ENCODE measurements around the gene KCNMA1.

Gene KCNMA1

GRCh38 chr10:77406764-77407430, 230.7 kb downstream of the KCNMA1 start:
- H3K23ac ChIP-seq (ENCODE audit: low read length): no peak overlapping the region
- no peak for DNase-seq
- H4K8ac ChIP-seq (ENCODE audit: low read depth, low read length): no peak overlapping the region
- H3K9ac ChIP-seq (ENCODE audit: low read length): no peak overlapping the region
- no peak overlapping the region for H3K4me3 ChIP-seq (ENCODE audit: low read length)
- H3K79me1 ChIP-seq (ENCODE audit: low read length): no peaks in the 10 kb centered on the region
- H2BK15ac ChIP-seq (replicated peaks; ENCODE audit: low read depth): no peak overlapping the region
- no peak overlapping the region for H3K56ac ChIP-seq (ENCODE audit: low read length)
- no peaks in the 10 kb centered on the region for H3K27me3 ChIP-seq (ENCODE audit: insufficient read depth, low read length, poor library complexity)
- no peaks in the 10 kb centered on the region for H3K36me3 ChIP-seq (ENCODE audit: control insufficient read depth, insufficient read depth, low read length)
- no peak overlapping the region for H2AK5ac ChIP-seq (ENCODE audit: low read length)
- no peaks in the 10 kb centered on the region for H3K79me2 ChIP-seq (ENCODE audit: control insufficient read depth, insufficient read depth, low read length)
- no peak overlapping the region for H3K27ac ChIP-seq (ENCODE audit: low read depth, low read length)
- peaks cover 6% of the 10 kb centered on the region for H3K4me1 ChIP-seq (ENCODE audit: control insufficient read depth, low read depth, low read length)
- no peak overlapping the region for H2BK5ac ChIP-seq (ENCODE audit: low read length)
- no peak overlapping the region for H3K4me2 ChIP-seq (ENCODE audit: low read length)
- no peak overlapping the region for H3K18ac ChIP-seq (ENCODE audit: low read length)
- H4K5ac ChIP-seq (ENCODE audit: low read length): no peak overlapping the region
- H3K4ac ChIP-seq (ENCODE audit: low read depth, low read length): no peak overlapping the region
- no CpG with 5 or more reads among the region's 5 CpGs for WGBS (ENCODE audit: extremely low coverage, insufficient coverage, low lambda C conversion rate)
- no peak overlapping the region for H2BK120ac ChIP-seq (ENCODE audit: low read depth, low read length)

GRCh38 chr10:77405771-77406241, 231.8 kb downstream of the KCNMA1 start:
- Histone ChIP-seq H3K79me1 (ENCODE audit: low read length) (no peaks in the 10 kb centered on the region), H2BK15ac (replicated peaks; ENCODE audit: low read depth) (no peak overlapping the region), H3K9ac (ENCODE audit: low read length) (no peak overlapping the region), H2BK120ac (ENCODE audit: low read depth, low read length) (no peak overlapping the region), H4K8ac (ENCODE audit: low read depth, low read length) (no peak overlapping the region), H2AK5ac (ENCODE audit: low read length) (no peak overlapping the region), H3K18ac (ENCODE audit: low read length) (no peak overlapping the region), H3K4me1 (ENCODE audit: control insufficient read depth, low read depth, low read length) (peaks cover 6% of the 10 kb centered on the region), H3K56ac (ENCODE audit: low read length) (peak overlapping the region; percentile 54), H3K4me3 (ENCODE audit: low read length) (no peak overlapping the region), H3K27ac (ENCODE audit: low read depth, low read length) (peak overlapping the region; percentile 43), H3K23ac (ENCODE audit: low read length) (no peak overlapping the region), H2BK5ac (ENCODE audit: low read length) (peak overlapping the region; percentile 17), H3K4me2 (ENCODE audit: low read length) (no peak overlapping the region), H3K79me2 (ENCODE audit: control insufficient read depth, insufficient read depth, low read length) (no peaks in the 10 kb centered on the region), H3K27me3 (ENCODE audit: insufficient read depth, low read length, poor library complexity) (no peaks in the 10 kb centered on the region), H3K4ac (ENCODE audit: low read depth, low read length) (no peak overlapping the region), H4K5ac (ENCODE audit: low read length) (no peak overlapping the region), H3K36me3 (ENCODE audit: control insufficient read depth, insufficient read depth, low read length) (no peaks in the 10 kb centered on the region)
- peak; percentile 96 for DNase-seq
- no CpG with 5 or more reads among the region's 5 CpGs for WGBS (ENCODE audit: extremely low coverage, insufficient coverage, low lambda C conversion rate)

DNA sequence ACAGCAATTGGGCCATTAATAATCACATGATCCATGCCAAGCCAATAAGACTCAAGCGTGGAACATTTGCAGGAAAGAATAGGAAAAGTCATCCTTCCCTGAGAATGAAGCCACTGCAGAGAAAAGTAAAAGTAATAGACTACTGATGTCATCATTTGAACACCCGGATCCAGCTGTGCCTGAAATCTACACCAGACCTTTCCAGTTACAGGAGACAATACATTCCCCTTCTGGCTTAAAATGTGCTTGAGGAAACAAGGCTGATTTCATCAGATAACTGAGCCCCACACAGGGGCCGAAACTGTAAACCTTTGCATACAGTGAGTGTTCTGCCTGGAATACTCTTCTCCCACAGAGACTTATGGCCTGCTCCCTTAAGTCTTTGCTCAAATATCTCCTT, 232.8 kb downstream of the KCNMA1 start:
- Histone ChIP-seq H4K8ac (ENCODE audit: low read depth, low read length) (no peak overlapping the region), H3K4me2 (ENCODE audit: low read length) (no peak overlapping the region), H2BK120ac (ENCODE audit: low read depth, low read length) (no peak overlapping the region), H3K4ac (ENCODE audit: low read depth, low read length) (no peak overlapping the region), H3K27me3 (ENCODE audit: insufficient read depth, low read length, poor library complexity) (no peaks in the 10 kb centered on the region), H3K79me1 (ENCODE audit: low read length) (no peaks in the 10 kb centered on the region), H3K79me2 (ENCODE audit: control insufficient read depth, insufficient read depth, low read length) (no peaks in the 10 kb centered on the region), H3K4me1 (ENCODE audit: control insufficient read depth, low read depth, low read length) (peaks cover 6% of the 10 kb centered on the region), H2BK5ac (ENCODE audit: low read length) (no peak overlapping the region), H3K18ac (ENCODE audit: low read length) (no peak overlapping the region), H2BK15ac (replicated peaks; ENCODE audit: low read depth) (no peak overlapping the region), H4K5ac (ENCODE audit: low read length) (no peak overlapping the region), H2AK5ac (ENCODE audit: low read length) (no peak overlapping the region), H3K23ac (ENCODE audit: low read length) (no peak overlapping the region), H3K56ac (ENCODE audit: low read length) (no peak overlapping the region), H3K4me3 (ENCODE audit: low read length) (no peak overlapping the region), H3K9ac (ENCODE audit: low read length) (no peak overlapping the region), H3K27ac (ENCODE audit: low read depth, low read length) (no peak overlapping the region), H3K36me3 (ENCODE audit: control insufficient read depth, insufficient read depth, low read length) (no peaks in the 10 kb centered on the region)
- WGBS (ENCODE audit: extremely low coverage, insufficient coverage, low lambda C conversion rate): no CpG with 5 or more reads among the region's 3 CpGs
- no peak for DNase-seq

- no peak overlapping the region for H3K18ac ChIP-seq (ENCODE audit: low read length)
- WGBS (ENCODE audit: extremely low coverage, insufficient coverage, low lambda C conversion rate): no CpG with 5 or more reads among the region's 8 CpGs
- no peak overlapping the region for H3K4me2 ChIP-seq (ENCODE audit: low read length)
- no peak overlapping the region for H3K9ac ChIP-seq (ENCODE audit: low read length)
- H2BK120ac ChIP-seq (ENCODE audit: low read depth, low read length): no peak overlapping the region
- H3K23ac ChIP-seq (ENCODE audit: low read length): no peak overlapping the region
- H3K4me3 ChIP-seq (ENCODE audit: low read length): no peak overlapping the region
- H4K8ac ChIP-seq (ENCODE audit: low read depth, low read length): no peak overlapping the region
- H3K79me1 ChIP-seq (ENCODE audit: low read length): no peaks in the 10 kb centered on the region
- H3K27me3 ChIP-seq (ENCODE audit: insufficient read depth, low read length, poor library complexity): no peaks in the 10 kb centered on the region
- H4K5ac ChIP-seq (ENCODE audit: low read length): no peak overlapping the region
- peaks cover 6% of the 10 kb centered on the region for H3K4me1 ChIP-seq (ENCODE audit: control insufficient read depth, low read depth, low read length)
- H3K56ac ChIP-seq (ENCODE audit: low read length): no peak overlapping the region
- no peak overlapping the region for H2AK5ac ChIP-seq (ENCODE audit: low read length)
- no peak overlapping the region for H3K27ac ChIP-seq (ENCODE audit: low read depth, low read length)
- H2BK15ac ChIP-seq (replicated peaks; ENCODE audit: low read depth): no peak overlapping the region
- no peaks in the 10 kb centered on the region for H3K79me2 ChIP-seq (ENCODE audit: control insufficient read depth, insufficient read depth, low read length)
- no peak overlapping the region for H2BK5ac ChIP-seq (ENCODE audit: low read length)
- no peak for DNase-seq
- H3K4ac ChIP-seq (ENCODE audit: low read depth, low read length): no peak overlapping the region
- no peaks in the 10 kb centered on the region for H3K36me3 ChIP-seq (ENCODE audit: control insufficient read depth, insufficient read depth, low read length)
Observed at GRCh38 chr10:77403761-77404160, 233.8 kb downstream of the KCNMA1 start.

GRCh38 chr10:77401683-77402082, 235.9 kb downstream of the KCNMA1 start:
- WGBS (ENCODE audit: extremely low coverage, insufficient coverage, low lambda C conversion rate): no CpG with 5 or more reads among the region's 3 CpGs
- Histone ChIP-seq H3K27ac (ENCODE audit: low read depth, low read length) (no peak overlapping the region), H3K4me3 (ENCODE audit: low read length) (no peak overlapping the region), H3K18ac (ENCODE audit: low read length) (no peak overlapping the region), H2BK15ac (replicated peaks; ENCODE audit: low read depth) (no peak overlapping the region), H2BK120ac (ENCODE audit: low read depth, low read length) (no peak overlapping the region), H3K36me3 (ENCODE audit: control insufficient read depth, insufficient read depth, low read length) (no peaks in the 10 kb centered on the region), H3K79me1 (ENCODE audit: low read length) (no peaks in the 10 kb centered on the region), H3K23ac (ENCODE audit: low read length) (no peak overlapping the region), H2AK5ac (ENCODE audit: low read length) (no peak overlapping the region), H2BK5ac (ENCODE audit: low read length) (no peak overlapping the region), H3K4me2 (ENCODE audit: low read length) (no peak overlapping the region), H3K4ac (ENCODE audit: low read depth, low read length) (no peak overlapping the region), H3K79me2 (ENCODE audit: control insufficient read depth, insufficient read depth, low read length) (no peaks in the 10 kb centered on the region), H3K4me1 (ENCODE audit: control insufficient read depth, low read depth, low read length) (peaks cover 6% of the 10 kb centered on the region), H3K56ac (ENCODE audit: low read length) (no peak overlapping the region), H4K8ac (ENCODE audit: low read depth, low read length) (no peak overlapping the region), H3K9ac (ENCODE audit: low read length) (no peak overlapping the region), H4K5ac (ENCODE audit: low read length) (no peak overlapping the region), H3K27me3 (ENCODE audit: insufficient read depth, low read length, poor library complexity) (no peaks in the 10 kb centered on the region)
- DNase-seq: no peak

- no peak overlapping the region for H3K4me3 ChIP-seq (ENCODE audit: low read length)
- no peaks in the 10 kb centered on the region for H3K36me3 ChIP-seq (ENCODE audit: control insufficient read depth, insufficient read depth, low read length)
- no peaks in the 10 kb centered on the region for H3K79me2 ChIP-seq (ENCODE audit: control insufficient read depth, insufficient read depth, low read length)
- DNase-seq: no peak
- no peak overlapping the region for H2BK5ac ChIP-seq (ENCODE audit: low read length)
- H3K27me3 ChIP-seq (ENCODE audit: insufficient read depth, low read length, poor library complexity): no peaks in the 10 kb centered on the region
- H2BK15ac ChIP-seq (replicated peaks; ENCODE audit: low read depth): no peak overlapping the region
- H3K4me2 ChIP-seq (ENCODE audit: low read length): no peak overlapping the region
- no peak overlapping the region for H2AK5ac ChIP-seq (ENCODE audit: low read length)
- H4K5ac ChIP-seq (ENCODE audit: low read length): no peak overlapping the region
- H4K8ac ChIP-seq (ENCODE audit: low read depth, low read length): no peak overlapping the region
- H3K18ac ChIP-seq (ENCODE audit: low read length): no peak overlapping the region
- no peaks in the 10 kb centered on the region for H3K79me1 ChIP-seq (ENCODE audit: low read length)
- H3K9ac ChIP-seq (ENCODE audit: low read length): no peak overlapping the region
- no peaks in the 10 kb centered on the region for H3K4me1 ChIP-seq (ENCODE audit: control insufficient read depth, low read depth, low read length)
- H3K27ac ChIP-seq (ENCODE audit: low read depth, low read length): no peak overlapping the region
- no peak overlapping the region for H3K4ac ChIP-seq (ENCODE audit: low read depth, low read length)
- no peak overlapping the region for H3K56ac ChIP-seq (ENCODE audit: low read length)
- WGBS (ENCODE audit: extremely low coverage, insufficient coverage, low lambda C conversion rate): no CpG with 5 or more reads among the region's 4 CpGs
- no peak overlapping the region for H3K23ac ChIP-seq (ENCODE audit: low read length)
- no peak overlapping the region for H2BK120ac ChIP-seq (ENCODE audit: low read depth, low read length)
Observed at GRCh38 chr10:77400033-77400432, 237.6 kb downstream of the KCNMA1 start.

All from mesendoderm (in vitro differentiated cells).